ENCODE data around the gene ASB7. TPM values are rescaled to one million over a fixed set of nuclear protein-coding genes. Genes with fewer than 3 reads are reported as not detected.

The ASB7 gene
- total RNA-seq, 1 donor from 2014 or later: 7.9 TPM

DNA sequence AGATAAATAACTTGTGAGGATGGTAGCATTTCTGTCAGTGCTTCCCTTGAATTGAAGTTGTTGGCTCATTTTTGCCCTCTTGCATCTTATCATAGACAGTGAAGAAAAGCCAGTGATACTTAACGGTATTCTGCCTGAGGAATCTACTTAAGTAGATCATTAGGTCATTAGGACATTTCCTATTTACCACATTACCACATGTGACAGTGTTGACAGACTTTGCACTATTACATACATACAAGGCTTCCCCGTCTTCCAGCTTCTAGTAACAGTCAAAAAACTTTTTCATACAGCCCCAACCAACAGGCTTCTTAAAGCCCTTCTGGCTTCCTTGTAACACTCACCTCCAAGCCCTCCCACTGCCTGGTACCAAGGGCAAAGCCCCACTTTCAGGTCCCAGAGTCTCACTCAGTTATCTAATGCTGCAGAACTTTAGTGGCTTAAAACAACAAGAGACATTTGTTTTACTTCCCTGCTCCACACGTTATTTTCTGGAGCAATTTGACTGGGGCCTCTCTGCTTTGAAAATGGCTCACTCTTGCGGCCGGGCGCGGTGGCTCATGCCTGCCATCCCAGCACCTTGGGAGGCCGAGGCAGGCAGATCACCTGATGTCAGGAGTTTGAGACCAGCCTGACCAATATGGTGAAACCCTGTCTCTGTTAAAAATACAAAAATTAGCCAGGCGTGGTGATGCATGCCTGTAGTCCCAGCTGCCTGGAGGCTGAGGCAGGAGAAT, 40.0 kb downstream of the ASB7 start:
- TF ChIP-seq, protein P1, sequence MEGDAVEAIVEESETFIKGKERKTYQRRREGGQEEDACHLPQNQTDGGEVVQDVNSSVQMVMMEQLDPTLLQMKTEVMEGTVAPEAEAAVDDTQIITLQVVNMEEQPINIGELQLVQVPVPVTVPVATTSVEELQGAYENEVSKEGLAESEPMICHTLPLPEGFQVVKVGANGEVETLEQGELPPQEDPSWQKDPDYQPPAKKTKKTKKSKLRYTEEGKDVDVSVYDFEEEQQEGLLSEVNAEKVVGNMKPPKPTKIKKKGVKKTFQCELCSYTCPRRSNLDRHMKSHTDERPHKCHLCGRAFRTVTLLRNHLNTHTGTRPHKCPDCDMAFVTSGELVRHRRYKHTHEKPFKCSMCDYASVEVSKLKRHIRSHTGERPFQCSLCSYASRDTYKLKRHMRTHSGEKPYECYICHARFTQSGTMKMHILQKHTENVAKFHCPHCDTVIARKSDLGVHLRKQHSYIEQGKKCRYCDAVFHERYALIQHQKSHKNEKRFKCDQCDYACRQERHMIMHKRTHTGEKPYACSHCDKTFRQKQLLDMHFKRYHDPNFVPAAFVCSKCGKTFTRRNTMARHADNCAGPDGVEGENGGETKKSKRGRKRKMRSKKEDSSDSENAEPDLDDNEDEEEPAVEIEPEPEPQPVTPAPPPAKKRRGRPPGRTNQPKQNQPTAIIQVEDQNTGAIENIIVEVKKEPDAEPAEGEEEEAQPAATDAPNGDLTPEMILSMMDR (conservative IDR thresholded peaks at IDR 0.05; ENCODE audit: low read depth, low read length): no peak
- DNase-seq (ENCODE audit: low read depth): no peak
- H3K4me3 ChIP-seq (ENCODE audit: low read depth, low read length): no peak overlapping the region

DNA sequence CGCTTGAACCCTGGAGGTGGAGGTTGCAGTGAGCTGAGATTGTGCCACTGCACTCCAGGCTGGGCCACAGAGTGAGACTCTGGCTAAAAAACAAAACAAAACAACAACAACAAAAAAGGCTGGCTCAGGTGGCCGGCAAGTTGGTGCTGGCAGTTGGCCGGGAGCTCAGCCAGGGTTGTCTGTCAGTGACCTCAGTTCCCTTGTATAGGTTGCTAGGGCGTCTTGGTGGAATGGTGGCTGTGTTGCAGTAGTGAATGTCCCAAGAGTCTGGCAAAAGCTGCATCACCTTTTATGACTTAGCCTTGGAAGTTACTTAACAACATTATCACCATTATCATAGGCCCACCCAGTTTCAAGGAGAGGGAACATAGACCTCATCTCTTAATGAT, 40.6 kb downstream of the ASB7 start:
- no peak for DNase-seq (ENCODE audit: low read depth)
- TF ChIP-seq, protein P1 (conservative IDR thresholded peaks at IDR 0.05; ENCODE audit: low read depth, low read length): no peak
- no peak overlapping the region for H3K4me3 ChIP-seq (ENCODE audit: low read depth, low read length)

DNA sequence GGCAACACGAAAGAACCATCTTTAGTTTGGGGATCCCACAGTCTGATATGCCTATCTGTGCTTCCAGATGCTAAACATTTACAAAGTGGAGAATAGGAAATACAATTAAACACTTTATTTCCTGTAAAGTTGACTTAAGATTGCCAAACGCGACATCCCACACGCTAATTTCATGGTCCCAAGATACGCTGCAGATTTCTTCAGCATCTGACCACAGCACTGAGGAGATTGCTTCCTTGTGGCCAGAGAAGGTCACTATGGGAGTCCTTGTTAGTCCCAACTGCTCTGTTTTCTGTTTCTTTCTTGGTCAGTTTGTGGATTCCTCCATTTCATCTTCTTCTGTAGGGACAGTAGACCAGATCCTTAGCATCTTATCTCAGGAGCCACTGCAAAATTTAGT, 43.3 kb downstream of the ASB7 start:
- H3K4me3 ChIP-seq (ENCODE audit: low read depth, low read length): no peak overlapping the region
- TF ChIP-seq, protein P1 (conservative IDR thresholded peaks at IDR 0.05; ENCODE audit: low read depth, low read length): no peak

DNA sequence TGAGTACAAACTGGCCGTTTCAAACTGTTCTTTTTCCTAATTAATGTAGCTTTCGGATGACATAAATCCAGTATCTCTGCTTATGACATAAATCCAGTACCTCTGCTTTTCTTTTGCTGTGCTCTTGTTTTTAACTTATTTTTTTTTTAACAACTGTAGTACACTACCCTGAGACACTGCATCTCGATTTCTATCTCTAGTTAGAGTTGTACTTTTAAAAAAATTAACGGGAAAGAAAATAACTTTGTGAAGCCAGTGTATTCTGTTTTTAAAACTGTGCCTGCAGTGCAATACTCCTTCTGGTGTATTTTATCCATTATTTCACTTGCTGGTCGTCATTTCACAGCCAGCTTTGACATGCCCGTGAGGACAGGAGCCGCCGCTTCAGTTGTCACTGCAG, 46.6 kb downstream of the ASB7 start:
- TF ChIP-seq, protein P1 (conservative IDR thresholded peaks at IDR 0.05; ENCODE audit: low read depth, low read length): no peak
- DNase-seq (ENCODE audit: low read depth): no peak
- H3K4me3 ChIP-seq (ENCODE audit: low read depth, low read length): no peak overlapping the region

More for the DNA sequence above, 43.3 kb downstream of the ASB7 start:
- no peak for DNase-seq (ENCODE audit: low read depth)

DNA sequence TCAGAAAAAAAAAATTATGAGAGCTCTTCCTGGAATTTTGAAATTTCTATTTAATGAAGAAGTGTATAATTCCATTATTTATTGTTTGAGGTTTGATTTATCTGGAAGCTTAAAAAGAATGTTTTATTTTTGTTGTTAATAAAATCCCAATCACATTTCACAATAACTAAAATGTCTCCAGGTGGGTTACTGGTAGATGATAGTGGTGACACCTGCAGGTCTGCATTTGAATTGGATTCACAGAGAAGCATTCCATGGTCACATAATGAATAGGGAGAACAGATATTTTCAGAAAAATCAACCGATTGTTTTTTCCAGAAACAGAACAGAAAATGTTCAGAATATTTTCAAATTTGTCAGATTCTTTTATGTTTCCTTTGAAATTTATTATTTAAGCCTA, 48.3 kb downstream of the ASB7 start:
- H3K4me3 ChIP-seq (ENCODE audit: low read depth, low read length): no peak overlapping the region
- DNase-seq (ENCODE audit: low read depth): no peak
- TF ChIP-seq, protein P1 (conservative IDR thresholded peaks at IDR 0.05; ENCODE audit: low read depth, low read length): peak; percentile 40

DNA sequence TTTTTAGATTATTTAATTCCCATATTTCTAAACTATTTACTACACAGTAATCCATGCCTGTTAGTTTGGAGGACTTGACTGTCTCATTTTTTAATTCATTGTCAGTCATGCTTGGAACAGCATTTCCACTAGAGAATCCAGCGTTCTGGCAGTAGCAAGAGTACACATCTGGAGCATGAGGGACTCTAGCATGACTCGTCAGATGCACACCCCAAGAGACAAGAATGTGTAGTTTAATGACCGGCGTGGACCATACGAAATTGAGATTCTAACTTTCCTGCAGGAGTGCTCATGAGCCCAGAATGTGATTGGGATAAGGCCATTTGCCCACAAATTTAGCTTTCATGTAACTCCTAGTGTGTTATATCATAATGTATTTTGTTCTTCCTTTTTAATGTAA, 48.9 kb downstream of the ASB7 start:
- TF ChIP-seq, protein P1 (conservative IDR thresholded peaks at IDR 0.05; ENCODE audit: low read depth, low read length): no peak
- H3K4me3 ChIP-seq (ENCODE audit: low read depth, low read length): no peak overlapping the region
- DNase-seq (ENCODE audit: low read depth): no peak

DNA sequence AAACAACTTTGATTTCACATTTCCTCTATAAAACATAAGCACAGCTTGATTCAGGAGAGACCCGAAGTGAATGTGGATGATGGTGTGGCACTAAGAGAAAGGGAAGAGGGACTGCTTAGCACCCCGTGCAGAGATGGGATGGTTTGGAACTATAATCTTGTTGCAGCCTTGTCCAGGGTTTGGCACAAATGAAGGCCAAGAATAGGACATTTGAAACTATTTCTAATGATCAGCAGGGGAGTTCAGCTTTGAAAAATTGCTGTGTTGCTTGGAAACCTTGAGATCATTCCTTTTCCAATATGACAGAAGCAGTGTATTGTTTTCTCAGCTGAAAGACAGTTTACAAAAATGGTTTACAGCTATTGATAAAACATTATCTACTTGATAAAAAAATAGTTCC, 49.7 kb downstream of the ASB7 start:
- TF ChIP-seq, protein P1 (conservative IDR thresholded peaks at IDR 0.05; ENCODE audit: low read depth, low read length): no peak
- H3K4me3 ChIP-seq (ENCODE audit: low read depth, low read length): no peak overlapping the region
- DNase-seq (ENCODE audit: low read depth): no peak

Measured in epithelial cell of proximal tubule (primary cell).